Endothelial cell of umbilical vein (primary cell): ENCODE measurements around the gene CPNE7. TPM values are rescaled to one million over a fixed set of nuclear protein-coding genes. Genes with fewer than 3 reads are reported as not detected.

Source experiments
- BruUV-seq: library from RNA; stranded (reverse); fragments of 400-500 nt; replicated peaks from 2 replicates; lab custom pipeline; 2021; lab: Mats Ljungman, UMichigan
- CTCF ChIA-PET: fragments of 300-600, 350-600 bp; sonication (Branson Sonifier 250); formaldehyde crosslinking; loops from one replicate; lab custom pipeline; 2021; ENCODE audit warnings: antibody characterized with exemption, inconsistent platforms; lab: Charles Lee
- POLR2A ChIA-PET: fragments of 300-600, 350-600 bp; sonication (Branson Sonifier 250); formaldehyde crosslinking; loops from one replicate; lab custom pipeline; 2021; ENCODE audit warnings: antibody characterized with exemption, inconsistent platforms; lab: Charles Lee
- DNase-seq: peaks from one replicate; pipeline ENCODE4 v3.0.0-alpha.2; 2011; ENCODE audit warnings: low read depth, low spot score
- FAIRE-seq: peaks from 2 replicates; lab custom pipeline; 2011; peaks lifted over from hg19 to GRCh38; lab: Jason Lieb, UNC
- H2AFZ ChIP-seq: 2 replicates; pipeline ENCODE4 v1.6.0; 2012; ENCODE audit warnings: low read depth, low read length, control low read depth, inconsistent platforms
- H3K27ac ChIP-seq: 2 replicates; pipeline ENCODE4 v1.5.1; 2011; ENCODE audit warnings: low read depth, mild to moderate bottlenecking, control low read depth, low read length, moderate library complexity; ENCODE audit not compliant: insufficient read depth
- H3K27me3 ChIP-seq, 2 experiments: 2 replicates each; pipeline versions ENCODE4 v1.6.0 to v1.6.1; 2011; ENCODE audit warnings: low read length in 2 of 2, mixed read lengths in 1 of 2; ENCODE audit not compliant: control insufficient read depth in 2 of 2, insufficient read depth in 2 of 2
- H3K36me3 ChIP-seq, 2 experiments: 2 replicates in 1 of 2; 3 replicates in 1 of 2; pipeline ENCODE4 v1.5.1; 2011; ENCODE audit warnings: low read length in 2 of 2, mild to moderate bottlenecking in 1 of 2, moderate library complexity in 1 of 2; ENCODE audit not compliant: control insufficient read depth in 2 of 2, insufficient read depth in 2 of 2; ENCODE audit errors: extremely low read depth in 1 of 2
- H3K4me1 ChIP-seq: 3 replicates; pipeline ENCODE4 v1.5.1; 2011; ENCODE audit warnings: mild to moderate bottlenecking, low read length; ENCODE audit not compliant: control insufficient read depth, insufficient read depth; ENCODE audit errors: extremely low read depth
- H3K4me2 ChIP-seq: 2 replicates; pipeline ENCODE4 v1.6.1; 2011; ENCODE audit warnings: low read length, control low read depth, mixed read lengths; ENCODE audit not compliant: insufficient read depth
- H3K4me3 ChIP-seq, 3 experiments: fragments of 200-600 bp in 1 of 3; sonication (generic), shearing (Covaris generic) in 1 of 3; replicated peaks in 1 of 3; 2 replicates each; pipeline ENCODE4 v1.5.1; 2011 to 2016; ENCODE audit warnings: control low read depth in 3 of 3, low read length in 3 of 3, mild to moderate bottlenecking in 2 of 3, inconsistent platforms in 1 of 3, low read depth in 1 of 3, moderate library complexity in 1 of 3; ENCODE audit not compliant: insufficient read depth in 1 of 3
- H3K79me2 ChIP-seq: 2 replicates; pipeline ENCODE4 v1.6.0; 2012; ENCODE audit warnings: low read length, inconsistent platforms; ENCODE audit not compliant: control insufficient read depth, insufficient read depth
- H3K9ac ChIP-seq: replicated peaks from 2 replicates; pipeline ENCODE3; 2011; ENCODE audit warnings: low read length, control low read depth; ENCODE audit not compliant: insufficient read depth; ENCODE audit errors: extremely low read depth
- H3K9me1 ChIP-seq: replicated peaks from 3 replicates; pipeline ENCODE4 v1.6.0; 2011; ENCODE audit warnings: mild to moderate bottlenecking, low read length; ENCODE audit not compliant: control insufficient read depth, insufficient read depth; ENCODE audit errors: extremely low read depth
- H3K9me3 ChIP-seq: replicated peaks from 2 replicates; pipeline ENCODE4 v1.5.1; 2012; ENCODE audit warnings: low read length, inconsistent platforms; ENCODE audit not compliant: control insufficient read depth, insufficient read depth
- H4K20me1 ChIP-seq: replicated peaks from 2 replicates; pipeline ENCODE3; 2011; ENCODE audit warnings: mild to moderate bottlenecking, low read length; ENCODE audit not compliant: control insufficient read depth, insufficient read depth; ENCODE audit errors: extremely low read depth
- EZH2 ChIP-seq: IDR thresholded peaks from 2 replicates; pipeline ENCODE4 v1.6.1; 2012; ENCODE audit warnings: borderline replicate concordance, low read depth, mild to moderate bottlenecking, moderate library complexity, low read length, inconsistent platforms; ENCODE audit not compliant: severe bottlenecking
- FOS ChIP-seq: IDR thresholded peaks from 2 replicates; pipeline ENCODE4 v1.6.1; 2011; ENCODE audit warnings: mild to moderate bottlenecking, low read length, moderate library complexity, borderline replicate concordance; ENCODE audit not compliant: insufficient read depth
- GATA2 ChIP-seq: IDR thresholded peaks from 2 replicates; pipeline ENCODE4 v1.7.0; 2011; ENCODE audit warnings: low read depth, mild to moderate bottlenecking, moderate library complexity, mixed read lengths, low read length; ENCODE audit not compliant: insufficient read length, insufficient read depth
- JUN ChIP-seq: IDR thresholded peaks from 2 replicates; pipeline ENCODE4 v1.6.1; 2011; ENCODE audit warnings: borderline replicate concordance, low read depth; ENCODE audit not compliant: insufficient read length, insufficient read depth
- MYC ChIP-seq: IDR thresholded peaks from one replicate; pipeline ENCODE4 v1.6.1; 2011; ENCODE audit warnings: mild to moderate bottlenecking, low read depth, low read length
- POLR2A ChIP-seq: IDR thresholded peaks from 2 replicates; pipeline ENCODE4 v1.6.1; 2012; ENCODE audit warnings: low read depth, mild to moderate bottlenecking, control low read depth, low read length
- POLR2AphosphoS5 ChIP-seq: IDR thresholded peaks from 2 replicates; pipeline ENCODE4 v1.6.1; 2012; ENCODE audit warnings: low read depth, mild to moderate bottlenecking, control low read depth, low read length, moderate library complexity; ENCODE audit not compliant: insufficient read depth
- dilution Hi-C: fragments of 300-500 bp; cut with MboI; formaldehyde crosslinking; loops from one replicate; pipeline ENCODE4 v1.15.0; 2019; ENCODE audit warnings: low sequenced_read_pairs; ENCODE audit not compliant: extremely low pct_ligation_motif_present
- intact Hi-C: fragments of 100-400 bp; cut with micrococcal nuclease; formaldehyde crosslinking; loops from one replicate; pipeline ENCODE4 v1.10.0; 2022
- polyA plus RNA-seq, 4 experiments: library from polyadenylated mRNA; depleted of rRNA in 3 of 4; stranded (reverse) in 3 of 4; unstranded in 1 of 4; fragments of >200 nt; gene quantifications; 2 replicates each; pipeline versions ENCODE4 v1.2.1 to v1.2.3, GENCODE V29; 2011 to 2012; ENCODE audit warnings: missing spikeins in 1 of 4
- total RNA-seq: library from RNA; stranded (reverse); gene quantifications from 2 replicates; pipeline ENCODE4 v1.2.3, GENCODE V29; 2021
- TF ChIP-seq, protein P1 (sequence below), 2 donors: IDR thresholded peaks; 1 replicate in 1 of 2; 2 replicates in 1 of 2; pipeline ENCODE4 v1.5.1; 2011; ENCODE audit warnings: low read length in 2 of 2, mild to moderate bottlenecking in 2 of 2, moderate library complexity in 2 of 2, control low read depth in 1 of 2, inconsistent platforms in 1 of 2, low read depth in 1 of 2; ENCODE audit not compliant: insufficient read depth in 1 of 2; ENCODE audit errors: extremely low read depth in 1 of 2
- TF ChIP-seq, protein P2 (sequence below): IDR thresholded peaks from 2 replicates; pipeline ENCODE4 v1.6.1; 2011; ENCODE audit not compliant: insufficient read depth, insufficient read length

The CPNE7 gene
- total and polyA plus RNA-seq, 2 donors (not counting 3 experiments of a cell fraction or from before 2014, with no cell fraction given) = 2.0 to 5.9 TPM

DNA sequence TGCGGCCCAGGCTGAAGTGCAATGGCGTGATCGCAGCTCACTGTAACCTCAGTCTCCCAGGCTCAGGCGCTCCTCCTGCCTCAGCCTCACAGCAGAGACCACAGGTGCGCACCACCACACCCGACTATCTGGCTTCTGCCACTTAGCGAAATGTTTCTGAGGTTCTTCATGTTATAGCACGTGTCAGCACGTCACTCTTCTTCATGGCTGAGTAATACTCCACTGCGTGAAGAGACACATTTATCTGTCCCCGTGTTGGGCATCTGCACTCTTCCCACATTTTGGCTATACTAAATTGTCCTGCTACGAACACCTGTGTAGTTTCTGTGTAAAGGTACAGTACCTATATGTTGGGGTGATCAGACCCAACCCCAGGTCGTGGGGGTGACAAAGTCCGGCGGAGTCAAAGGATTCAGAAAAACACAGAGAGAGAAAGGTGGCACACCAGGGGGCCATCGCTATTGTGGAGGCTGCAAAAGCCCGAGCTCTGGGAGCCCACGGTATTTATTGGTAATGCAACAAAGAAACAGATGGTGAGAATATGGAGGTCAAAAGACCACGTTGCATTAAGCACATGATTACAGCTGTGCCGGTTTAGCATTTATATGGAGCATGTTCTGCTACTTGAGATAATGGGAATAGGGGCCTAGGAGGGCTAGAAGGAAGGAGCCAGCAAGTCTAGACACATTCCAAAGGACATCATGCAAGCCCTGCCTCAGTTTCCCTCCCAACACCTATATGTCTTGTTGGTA lies 37.0 kb downstream of the CPNE7 start:
- no peak for FAIRE-seq
- Histone ChIP-seq H3K4me3 (no peak overlapping the region), H3K27ac (no peak overlapping the region), H3K4me1 (peaks cover 2% of the 10 kb centered on the region), H3K4me2 (no peak overlapping the region), H3K36me3 (no peaks in the 10 kb centered on the region), H3K9me3 (no peaks in the 10 kb centered on the region), H2AFZ (no peak overlapping the region), H3K27me3 (no peaks in the 10 kb centered on the region), H4K20me1 (no peaks in the 10 kb centered on the region), H3K9ac (no peak overlapping the region), H3K79me2 (no peaks in the 10 kb centered on the region), H3K9me1 (no peaks in the 10 kb centered on the region)
- BruUV-seq = no TSS peak
- dilution Hi-C loops = no loop called here
- POLR2A ChIA-PET = interaction anchor here (0.5 kb wide), 1 partner anchor 40 kb away, joined by 8 read pairs; no protein-coding TSS in a partner anchor
- no peak for DNase-seq
- CTCF ChIA-PET = interaction anchor here (3.4 to 4.1 kb wide), 2 partner anchors 11 to 20 kb away, joined by 18 to 48 read pairs; no protein-coding TSS in a partner anchor
- intact Hi-C loops = no loop called here
- no peak for TF ChIP-seq FOS
- TF ChIP-seq, protein P1, sequence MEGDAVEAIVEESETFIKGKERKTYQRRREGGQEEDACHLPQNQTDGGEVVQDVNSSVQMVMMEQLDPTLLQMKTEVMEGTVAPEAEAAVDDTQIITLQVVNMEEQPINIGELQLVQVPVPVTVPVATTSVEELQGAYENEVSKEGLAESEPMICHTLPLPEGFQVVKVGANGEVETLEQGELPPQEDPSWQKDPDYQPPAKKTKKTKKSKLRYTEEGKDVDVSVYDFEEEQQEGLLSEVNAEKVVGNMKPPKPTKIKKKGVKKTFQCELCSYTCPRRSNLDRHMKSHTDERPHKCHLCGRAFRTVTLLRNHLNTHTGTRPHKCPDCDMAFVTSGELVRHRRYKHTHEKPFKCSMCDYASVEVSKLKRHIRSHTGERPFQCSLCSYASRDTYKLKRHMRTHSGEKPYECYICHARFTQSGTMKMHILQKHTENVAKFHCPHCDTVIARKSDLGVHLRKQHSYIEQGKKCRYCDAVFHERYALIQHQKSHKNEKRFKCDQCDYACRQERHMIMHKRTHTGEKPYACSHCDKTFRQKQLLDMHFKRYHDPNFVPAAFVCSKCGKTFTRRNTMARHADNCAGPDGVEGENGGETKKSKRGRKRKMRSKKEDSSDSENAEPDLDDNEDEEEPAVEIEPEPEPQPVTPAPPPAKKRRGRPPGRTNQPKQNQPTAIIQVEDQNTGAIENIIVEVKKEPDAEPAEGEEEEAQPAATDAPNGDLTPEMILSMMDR (IDR thresholded peaks at IDR 0.05; ENCODE audit: extremely low read depth in 1 of 2, insufficient read depth in 1 of 2, low read depth in 1 of 2, low read length in 2 of 2) = no peak
- no peak for TF ChIP-seq POLR2A
- no peak for TF ChIP-seq GATA2
- TF ChIP-seq, protein P2, sequence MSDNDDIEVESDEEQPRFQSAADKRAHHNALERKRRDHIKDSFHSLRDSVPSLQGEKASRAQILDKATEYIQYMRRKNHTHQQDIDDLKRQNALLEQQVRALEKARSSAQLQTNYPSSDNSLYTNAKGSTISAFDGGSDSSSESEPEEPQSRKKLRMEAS = no peak
- no peak for TF ChIP-seq MYC
- TF ChIP-seq EZH2 = no peak
- no peak for TF ChIP-seq POLR2AphosphoS5
- TF ChIP-seq JUN = no peak
